IMR-90 (cell line): Measurements from ENCODE around the gene AFDN. TPM values are rescaled to one million over a fixed set of nuclear protein-coding genes. Genes with fewer than 3 reads are reported as not detected.

Source experiments
- ATAC-seq: fragments of 200-7000 bp; cut with Tn5 transposase; 2 replicates; pipeline ENCODE4 v1.9.1; 2020; ENCODE audit warnings: low read depth, mild to moderate bottlenecking, moderate library complexity
- BruUV-seq: library from RNA; stranded (reverse); fragments of 400-500 nt; replicated peaks from 2 replicates; lab custom pipeline; 2021; lab: Mats Ljungman, UMichigan
- CTCF ChIA-PET: fragments of 300-600 bp; formaldehyde crosslinking; extraction: SDS; loops from one replicate; lab custom pipeline; 2021; ENCODE audit warnings: antibody characterized with exemption; lab: Yijun Ruan, JAX
- POLR2A ChIA-PET: fragments of 300-600 bp; sonication (Branson Sonifier 250); formaldehyde crosslinking; loops from one replicate; lab custom pipeline; 2022; ENCODE audit warnings: antibody characterized with exemption; ENCODE audit not compliant: unreplicated experiment; lab: Charles Lee
- DNase-seq: peaks from one replicate; pipeline ENCODE4 v3.0.0; 2013
- H2AFZ ChIP-seq: replicated peaks from 2 replicates; pipeline ENCODE3; 2013; ENCODE audit warnings: low read length, mild to moderate bottlenecking; ENCODE audit not compliant: poor library complexity
- H2AK5ac ChIP-seq: 2 replicates; pipeline ENCODE4 v1.6.1; 2013; ENCODE audit warnings: low read depth, low read length, inconsistent platforms
- H2AK9ac ChIP-seq: replicated peaks from 2 replicates; pipeline ENCODE3; 2013; ENCODE audit warnings: mild to moderate bottlenecking, low read depth, low read length, moderate library complexity; ENCODE audit not compliant: poor library complexity
- H2BK120ac ChIP-seq: 2 replicates; pipeline ENCODE4 v1.6.1; 2013; ENCODE audit warnings: low read depth, low read length, inconsistent platforms
- H2BK15ac ChIP-seq: 3 replicates; pipeline ENCODE4 v1.6.1; 2013; ENCODE audit warnings: low read depth, low read length, inconsistent platforms
- H2BK20ac ChIP-seq: 2 replicates; pipeline ENCODE4 v1.6.1; 2013; ENCODE audit warnings: low read depth, mild to moderate bottlenecking, inconsistent platforms, low read length, moderate library complexity
- H2BK5ac ChIP-seq: 2 replicates; pipeline ENCODE4 v1.6.1; 2013; ENCODE audit warnings: mild to moderate bottlenecking, low read depth, low read length, inconsistent platforms; ENCODE audit not compliant: poor library complexity, severe bottlenecking
- H3K14ac ChIP-seq: replicated peaks from 2 replicates; pipeline ENCODE4 v1.6.1; 2013; ENCODE audit warnings: low read depth, low read length, inconsistent platforms
- H3K18ac ChIP-seq: 2 replicates; pipeline ENCODE4 v1.6.1; 2013; ENCODE audit warnings: low read depth, low read length, control low read depth
- H3K23ac ChIP-seq: 2 replicates; pipeline ENCODE4 v1.6.1; 2013; ENCODE audit warnings: low read depth, low read length, inconsistent platforms
- H3K27ac ChIP-seq: 2 replicates; pipeline ENCODE4 v1.5.1; 2013; ENCODE audit warnings: mild to moderate bottlenecking, control low read depth, low read length; ENCODE audit not compliant: insufficient read depth
- H3K27me3 ChIP-seq: 2 replicates; pipeline ENCODE4 v1.6.1; 2013; ENCODE audit warnings: low read length; ENCODE audit not compliant: control insufficient read depth, insufficient read depth
- H3K36me3 ChIP-seq: 2 replicates; pipeline ENCODE4 v1.6.1; 2013; ENCODE audit warnings: low read length, mixed read lengths; ENCODE audit not compliant: control insufficient read depth, insufficient read depth
- H3K4ac ChIP-seq: 2 replicates; pipeline ENCODE4 v1.6.1; 2013; ENCODE audit warnings: low read depth, low read length, inconsistent platforms
- H3K4me1 ChIP-seq: 2 replicates; pipeline ENCODE4 v1.6.1; 2013; ENCODE audit warnings: low read length, mixed read lengths; ENCODE audit not compliant: control insufficient read depth, insufficient read depth
- H3K4me2 ChIP-seq: 2 replicates; pipeline ENCODE4 v1.6.1; 2013; ENCODE audit warnings: low read depth, mild to moderate bottlenecking, control low read depth, low read length, moderate library complexity
- H3K4me3 ChIP-seq: 2 replicates; pipeline ENCODE4 v1.5.1; 2013; ENCODE audit warnings: low read depth, mild to moderate bottlenecking, control low read depth, low read length, moderate library complexity; ENCODE audit not compliant: insufficient read depth
- H3K56ac ChIP-seq: 2 replicates; pipeline ENCODE4 v1.6.1; 2013; ENCODE audit warnings: low read length, inconsistent platforms; ENCODE audit not compliant: insufficient read depth; ENCODE audit errors: extremely low read depth
- H3K79me1 ChIP-seq, 2 experiments: 2 replicates each; pipeline ENCODE4 v1.6.1; 2013; ENCODE audit warnings: low read length in 2 of 2, inconsistent platforms in 1 of 2, low read depth in 1 of 2
- H3K9ac ChIP-seq: 2 replicates; pipeline ENCODE4 v1.6.1; 2013; ENCODE audit warnings: low read depth, low read length, control low read depth
- H3K9me1 ChIP-seq: 2 replicates; pipeline ENCODE4 v1.6.1; 2013; ENCODE audit warnings: low read length, inconsistent platforms; ENCODE audit not compliant: insufficient read depth
- H3K9me3 ChIP-seq: 2 replicates; pipeline ENCODE4 v1.6.1; 2013; ENCODE audit warnings: low read length; ENCODE audit not compliant: control insufficient read depth, insufficient read depth
- H4K20me1 ChIP-seq: 2 replicates; pipeline ENCODE4 v1.6.1; 2013; ENCODE audit warnings: low read length, inconsistent platforms; ENCODE audit not compliant: insufficient read depth
- H4K5ac ChIP-seq: 2 replicates; pipeline ENCODE4 v1.6.1; 2013; ENCODE audit warnings: mild to moderate bottlenecking, low read depth, low read length, control low read depth
- H4K8ac ChIP-seq, 2 experiments: 2 replicates each; pipeline ENCODE4 v1.6.1; 2013; ENCODE audit warnings: low read depth in 2 of 2, low read length in 2 of 2, control low read depth in 1 of 2, inconsistent platforms in 1 of 2
- H4K91ac ChIP-seq: 2 replicates; pipeline ENCODE4 v1.6.1; 2013; ENCODE audit warnings: low read depth, low read length, inconsistent platforms; ENCODE audit not compliant: insufficient read depth
- BHLHE40 ChIP-seq: fragments of 150-350 bp; IDR thresholded peaks from 2 replicates; pipeline ENCODE4 v1.6.1; 2016; ENCODE audit warnings: mild to moderate bottlenecking, low read depth, low read length
- CEBPB ChIP-seq: IDR thresholded peaks from 2 replicates; pipeline ENCODE4 v1.6.1; 2012; ENCODE audit warnings: low read depth, low read length, improper control_type of control experiment
- CHD1 ChIP-seq: IDR thresholded peaks from 2 replicates; pipeline ENCODE4 v1.6.1; 2012; ENCODE audit warnings: low read depth, low read length, improper control_type of control experiment
- SMC3 ChIP-seq: fragments of 150-350 bp; IDR thresholded peaks from 2 replicates; pipeline ENCODE4 v1.6.1; 2016; ENCODE audit warnings: low read depth, mild to moderate bottlenecking, antibody characterized with exemption, low read length, moderate library complexity
- WGBS, 2 experiments: methylation state at CpG; one replicate each; pipeline versions ENCODE4 v1.1.5 to v1.1.7; 2013; ENCODE audit warnings: missing lambda C conversion rate in 2 of 2; ENCODE audit not compliant: insufficient read length in 1 of 2; ENCODE audit errors: extremely low coverage in 2 of 2; 5-methylcytosine and 5-hydroxymethylcytosine counted together
- dilution Hi-C: fragments of 300-500 bp; cut with HindIII; formaldehyde crosslinking; loops from one replicate; pipeline ENCODE4 v1.14.3; 2018; ENCODE audit warnings: low sequenced_read_pairs; ENCODE audit not compliant: unreplicated experiment
- in situ Hi-C: fragments of 300-500 bp; cut with MboI; formaldehyde crosslinking; loops from 3 replicates; pipeline ENCODE4 v1.14.3; 2019; ENCODE audit warnings: low sequenced_read_pairs, inconsistent platforms, mixed read lengths
- intact Hi-C: fragments of 100-400 bp; cut with micrococcal nuclease; formaldehyde crosslinking; loops from 2 replicates; pipeline ENCODE4 v1.10.0; 2022
- polyA plus RNA-seq, 3 experiments: library from polyadenylated mRNA; depleted of rRNA; stranded (reverse); fragments of >200 nt; gene quantifications; 2 replicates each; pipeline ENCODE4 v1.2.3, GENCODE V29; 2012; ENCODE audit warnings: low replicate concordance in 1 of 3
- total RNA-seq: library from RNA; depleted of rRNA; stranded (reverse); fragments of >200 nt; gene quantifications from 2 replicates; pipeline ENCODE4 v1.2.3, GENCODE V29; 2012
- TF ChIP-seq, protein P1 (sequence below): fragments of 150-350 bp; IDR thresholded peaks from 2 replicates; pipeline ENCODE4 v1.6.1; 2017; ENCODE audit warnings: mild to moderate bottlenecking, antibody characterized with exemption, low read length, low read depth
- TF ChIP-seq, protein P2 (sequence below): fragments of 150-350 bp; IDR thresholded peaks from 2 replicates; pipeline ENCODE4 v1.6.1; 2016; ENCODE audit warnings: low read depth, mild to moderate bottlenecking, low read length, moderate library complexity, borderline replicate concordance
- TF ChIP-seq, protein P3 (sequence below): conservative IDR thresholded peaks from 2 replicates; pipeline ENCODE4 v1.5.1; 2012; ENCODE audit warnings: mild to moderate bottlenecking, low read depth, low read length, improper control_type of control experiment

AFDN gene
- total and polyA plus RNA-seq, 2 of the 4 experiments (the other 2 are of a cell fraction): 11.6 to 20.8 TPM

GRCh38 chr6:167872538-167873210 is 46.0 kb downstream of the AFDN start:
- ChIA-PET POLR2A (no interaction called here), CTCF (no interaction called here)
- Histone ChIP-seq H4K8ac (no peak overlapping the region), H2BK15ac (no peak overlapping the region), H3K27me3 (no peaks in the 10 kb centered on the region), H2BK20ac (no peak overlapping the region), H3K9me1 (no peaks in the 10 kb centered on the region; the same call in 1 of the 2 replicates), H3K36me3 (peaks cover 2% of the 10 kb centered on the region; the same call in 1 of the 2 replicates), H3K4me1 (no peaks in the 10 kb centered on the region), H3K9ac (no peak overlapping the region), H2BK120ac (no peak overlapping the region), H3K18ac (no peak overlapping the region), H2AK9ac (no peak overlapping the region), H2AFZ (no peak overlapping the region), H4K20me1 (no peaks in the 10 kb centered on the region), H4K91ac (no peak overlapping the region), H3K4me3 (no peak overlapping the region), H2BK5ac (no peak overlapping the region), H3K23ac (no peak overlapping the region), H3K56ac (no peak overlapping the region), H3K79me1 (no peaks in the 10 kb centered on the region; a peak in 1 of 4 replicates), H3K4ac (no peak overlapping the region), H3K9me3 (no peaks in the 10 kb centered on the region), H3K4me2 (no peak overlapping the region), H4K5ac (no peak overlapping the region), H2AK5ac (no peak overlapping the region), H3K14ac (no peak overlapping the region), H3K27ac (no peak overlapping the region)
- TF ChIP-seq CEBPB (no peak), BHLHE40 (no peak), CHD1 (no peak), SMC3 (no peak)
- TF ChIP-seq, protein P1, sequence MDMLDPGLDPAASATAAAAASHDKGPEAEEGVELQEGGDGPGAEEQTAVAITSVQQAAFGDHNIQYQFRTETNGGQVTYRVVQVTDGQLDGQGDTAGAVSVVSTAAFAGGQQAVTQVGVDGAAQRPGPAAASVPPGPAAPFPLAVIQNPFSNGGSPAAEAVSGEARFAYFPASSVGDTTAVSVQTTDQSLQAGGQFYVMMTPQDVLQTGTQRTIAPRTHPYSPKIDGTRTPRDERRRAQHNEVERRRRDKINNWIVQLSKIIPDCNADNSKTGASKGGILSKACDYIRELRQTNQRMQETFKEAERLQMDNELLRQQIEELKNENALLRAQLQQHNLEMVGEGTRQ: no peak
- TF ChIP-seq, protein P2, sequence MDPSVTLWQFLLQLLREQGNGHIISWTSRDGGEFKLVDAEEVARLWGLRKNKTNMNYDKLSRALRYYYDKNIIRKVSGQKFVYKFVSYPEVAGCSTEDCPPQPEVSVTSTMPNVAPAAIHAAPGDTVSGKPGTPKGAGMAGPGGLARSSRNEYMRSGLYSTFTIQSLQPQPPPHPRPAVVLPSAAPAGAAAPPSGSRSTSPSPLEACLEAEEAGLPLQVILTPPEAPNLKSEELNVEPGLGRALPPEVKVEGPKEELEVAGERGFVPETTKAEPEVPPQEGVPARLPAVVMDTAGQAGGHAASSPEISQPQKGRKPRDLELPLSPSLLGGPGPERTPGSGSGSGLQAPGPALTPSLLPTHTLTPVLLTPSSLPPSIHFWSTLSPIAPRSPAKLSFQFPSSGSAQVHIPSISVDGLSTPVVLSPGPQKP: no peak
- TF ChIP-seq, protein P3, sequence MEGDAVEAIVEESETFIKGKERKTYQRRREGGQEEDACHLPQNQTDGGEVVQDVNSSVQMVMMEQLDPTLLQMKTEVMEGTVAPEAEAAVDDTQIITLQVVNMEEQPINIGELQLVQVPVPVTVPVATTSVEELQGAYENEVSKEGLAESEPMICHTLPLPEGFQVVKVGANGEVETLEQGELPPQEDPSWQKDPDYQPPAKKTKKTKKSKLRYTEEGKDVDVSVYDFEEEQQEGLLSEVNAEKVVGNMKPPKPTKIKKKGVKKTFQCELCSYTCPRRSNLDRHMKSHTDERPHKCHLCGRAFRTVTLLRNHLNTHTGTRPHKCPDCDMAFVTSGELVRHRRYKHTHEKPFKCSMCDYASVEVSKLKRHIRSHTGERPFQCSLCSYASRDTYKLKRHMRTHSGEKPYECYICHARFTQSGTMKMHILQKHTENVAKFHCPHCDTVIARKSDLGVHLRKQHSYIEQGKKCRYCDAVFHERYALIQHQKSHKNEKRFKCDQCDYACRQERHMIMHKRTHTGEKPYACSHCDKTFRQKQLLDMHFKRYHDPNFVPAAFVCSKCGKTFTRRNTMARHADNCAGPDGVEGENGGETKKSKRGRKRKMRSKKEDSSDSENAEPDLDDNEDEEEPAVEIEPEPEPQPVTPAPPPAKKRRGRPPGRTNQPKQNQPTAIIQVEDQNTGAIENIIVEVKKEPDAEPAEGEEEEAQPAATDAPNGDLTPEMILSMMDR: no peak
- ATAC-seq (no peak), DNase-seq (peak; percentile 47)
- intact Hi-C loops (no loop called here), in situ Hi-C loops (no loop called here), dilution Hi-C loops (no loop called here)
- WGBS, 2 experiments: no CpG with 5 or more reads among the region's 2 CpGs
- BruUV-seq: no TSS peak
